ENCODE results near the gene APOBEC3G.
"Not testable (repeated sequence)": the region's sequence is repeated elsewhere in the genome, so short reads cannot be mapped to it uniquely, and the experiment has no call there.

The APOBEC3G gene

DNA sequence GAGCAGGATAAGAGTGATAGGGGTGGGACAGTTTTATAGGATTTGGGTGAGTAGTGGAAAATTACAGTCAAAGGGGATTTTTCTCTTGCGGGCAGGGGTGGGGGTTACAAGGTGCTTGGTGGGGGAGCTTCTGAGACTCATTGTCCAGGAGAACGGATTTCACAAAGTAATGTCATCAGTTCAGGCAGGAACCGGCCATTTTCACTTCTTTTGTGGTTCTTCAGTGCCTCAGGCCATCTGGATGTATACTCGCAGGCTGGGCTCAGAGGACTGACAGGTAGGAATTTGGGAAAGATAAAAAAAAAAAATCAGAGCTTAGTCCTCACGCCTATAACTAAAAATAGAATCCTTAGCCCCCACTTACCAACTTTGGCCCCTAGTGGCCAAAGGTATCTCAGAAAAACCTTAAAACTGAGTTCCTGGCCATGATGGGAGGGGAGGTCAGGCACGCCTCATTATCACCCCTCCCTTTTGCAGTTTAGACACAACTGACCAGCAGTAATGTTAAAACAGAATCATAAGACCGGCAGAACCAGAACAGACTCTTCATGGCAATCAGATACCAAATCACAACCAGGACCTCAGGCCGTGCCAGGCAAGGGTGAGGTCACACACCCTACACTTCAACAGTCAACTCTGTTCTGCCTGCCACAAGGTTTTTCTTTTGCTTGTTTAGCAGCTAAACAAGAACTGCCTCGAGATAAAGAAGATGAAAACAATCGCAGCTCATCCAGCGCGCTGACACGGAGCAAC is 8.9 kb upstream of the APOBEC3G start:
- no peak for DNase-seq

DNA sequence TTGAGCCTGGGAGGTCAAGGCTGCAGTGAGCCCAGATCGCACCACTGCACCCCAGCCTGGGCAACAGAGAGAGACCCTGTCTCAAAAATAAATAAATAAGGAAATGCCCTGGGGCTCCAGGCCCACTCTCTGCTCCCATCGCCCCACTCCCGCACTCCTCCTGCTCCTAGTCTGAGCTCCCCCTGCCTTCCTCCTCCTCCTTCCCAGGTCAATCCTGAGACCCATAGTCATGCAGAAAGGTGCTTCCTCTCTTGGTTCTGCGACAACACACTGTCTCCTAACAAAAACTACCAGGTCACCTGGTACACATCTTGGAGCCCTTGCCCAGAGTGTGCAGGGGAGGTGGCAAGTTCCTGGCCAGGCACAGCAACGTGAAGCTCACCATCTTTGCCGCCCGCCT is 6.9 kb upstream of the APOBEC3G start:
- DNase-seq, result no peak

DNA sequence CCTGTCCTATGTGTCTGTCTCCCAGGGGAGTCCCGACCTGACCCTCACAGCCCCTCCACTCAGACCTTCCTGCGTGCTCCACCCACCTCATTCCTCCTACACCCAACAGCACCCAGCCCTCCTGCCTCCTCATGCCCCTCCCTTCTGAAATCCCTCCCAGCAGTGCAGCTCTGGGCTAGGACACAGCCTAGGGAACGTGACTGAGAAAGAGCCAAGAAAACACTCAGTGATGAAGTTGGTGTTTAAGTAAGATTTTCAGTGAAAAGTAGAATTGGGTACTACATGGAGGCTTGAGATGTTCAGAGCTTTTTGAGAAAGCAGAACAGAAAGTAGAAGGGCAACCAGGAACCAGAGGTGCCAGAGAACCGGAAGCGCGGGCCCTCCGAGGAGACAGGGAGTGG is 4.5 kb upstream of the APOBEC3G start:
- DNase-seq, result not testable (repeated sequence)

DNA sequence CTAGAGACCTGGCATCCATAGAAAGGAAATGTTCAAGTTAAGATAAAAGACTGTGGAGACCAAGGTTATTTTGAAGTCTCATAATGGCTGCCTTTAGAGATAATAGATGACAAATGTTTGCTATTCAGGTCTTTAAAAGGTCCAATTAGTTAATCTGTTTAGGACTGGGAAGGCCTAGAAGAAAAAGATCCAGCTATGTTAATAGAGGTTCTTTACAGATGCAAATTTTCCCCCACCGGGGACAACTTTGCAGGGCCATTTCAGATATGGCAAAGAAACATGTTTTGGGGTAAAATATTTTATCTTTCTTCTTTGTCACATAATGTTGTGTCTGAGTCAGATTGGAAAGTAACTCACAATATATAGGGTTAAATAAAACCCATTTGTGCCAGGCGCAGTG is 3.1 kb upstream of the APOBEC3G start:
- DNase-seq, result no peak

DNA sequence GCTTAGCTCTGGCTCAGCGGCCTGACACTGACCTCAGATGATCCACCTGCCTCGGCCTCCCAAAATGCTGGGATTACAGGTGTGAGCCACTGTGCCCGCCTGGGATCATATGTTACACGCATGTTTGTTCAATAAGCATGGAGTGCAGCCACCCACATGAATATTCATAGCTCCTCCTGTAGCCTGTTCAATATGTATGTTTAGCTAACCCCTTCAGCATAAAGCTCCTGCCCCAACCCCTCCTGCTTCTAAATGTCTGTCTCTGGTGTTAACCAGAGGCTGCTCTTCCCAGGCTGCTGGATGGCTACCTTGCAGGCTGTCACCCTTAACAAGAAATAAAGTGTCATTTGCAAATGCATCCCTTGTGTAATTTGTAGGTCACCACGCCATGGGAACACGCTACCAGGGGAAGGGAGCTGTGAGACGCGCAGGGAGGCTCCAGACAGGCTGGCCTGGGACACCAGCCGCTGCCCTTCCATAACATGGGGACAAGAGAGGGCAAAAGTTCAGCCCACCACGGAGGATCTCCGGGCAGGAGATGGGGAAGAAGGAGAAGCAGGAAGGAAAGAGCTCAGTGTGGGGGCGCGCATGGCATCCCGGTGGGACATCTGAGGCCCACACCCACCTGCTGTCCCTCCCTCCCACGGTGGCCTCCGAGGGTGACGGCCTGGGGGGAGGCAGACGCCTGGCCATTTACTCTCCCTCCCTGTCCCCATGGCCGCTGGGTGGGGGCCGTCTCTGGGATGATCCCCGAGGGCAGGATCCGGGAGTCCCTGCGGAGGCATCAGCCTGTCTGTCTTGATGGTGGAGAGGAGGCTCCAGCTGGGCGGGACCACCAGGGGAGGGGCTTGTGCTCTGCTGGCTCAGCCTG is 685 bp upstream of the APOBEC3G start:
- DNase-seq, result not testable (repeated sequence)

DNA sequence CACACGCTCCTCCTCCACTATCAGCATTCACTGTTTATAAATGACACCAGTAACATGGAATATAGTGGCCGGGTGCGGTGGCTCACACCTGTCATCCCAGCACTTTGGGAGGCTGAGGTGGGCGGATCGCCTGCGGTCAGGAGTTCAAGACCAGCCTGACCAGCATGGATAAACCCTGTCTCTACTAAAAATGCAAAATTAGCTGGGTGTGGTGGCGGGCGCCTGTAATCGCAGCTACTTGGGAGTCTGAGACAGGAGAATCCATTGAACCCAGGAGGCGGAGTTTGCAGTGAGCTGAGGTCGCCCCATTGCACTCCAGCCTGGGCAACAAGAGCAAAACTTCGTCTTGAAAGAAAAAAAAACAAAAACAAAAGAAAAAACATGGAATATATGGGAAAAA is 837 bp downstream of the APOBEC3G start:
- DNase-seq, result not testable (repeated sequence)

DNA sequence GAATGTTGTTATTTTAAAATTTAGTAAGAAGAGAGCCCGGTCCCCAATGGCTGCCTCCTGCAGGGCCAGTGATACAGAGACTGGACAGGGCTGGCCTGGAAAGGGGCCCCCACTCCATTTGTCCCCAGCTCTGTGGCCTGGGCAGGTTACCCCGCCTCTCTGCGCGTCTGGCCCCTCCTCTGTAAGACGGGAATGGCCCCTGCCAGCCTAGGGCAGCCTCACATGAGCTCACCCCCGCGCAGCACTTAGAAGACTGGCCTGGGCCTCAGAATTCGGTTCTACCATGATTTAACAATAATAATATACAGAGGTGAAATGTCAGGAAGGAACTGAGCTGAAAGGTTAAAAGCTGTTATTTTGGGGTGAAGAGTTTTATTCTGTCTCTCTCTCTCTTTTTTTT is 1.3 kb downstream of the APOBEC3G start:
- no peak for DNase-seq

DNA sequence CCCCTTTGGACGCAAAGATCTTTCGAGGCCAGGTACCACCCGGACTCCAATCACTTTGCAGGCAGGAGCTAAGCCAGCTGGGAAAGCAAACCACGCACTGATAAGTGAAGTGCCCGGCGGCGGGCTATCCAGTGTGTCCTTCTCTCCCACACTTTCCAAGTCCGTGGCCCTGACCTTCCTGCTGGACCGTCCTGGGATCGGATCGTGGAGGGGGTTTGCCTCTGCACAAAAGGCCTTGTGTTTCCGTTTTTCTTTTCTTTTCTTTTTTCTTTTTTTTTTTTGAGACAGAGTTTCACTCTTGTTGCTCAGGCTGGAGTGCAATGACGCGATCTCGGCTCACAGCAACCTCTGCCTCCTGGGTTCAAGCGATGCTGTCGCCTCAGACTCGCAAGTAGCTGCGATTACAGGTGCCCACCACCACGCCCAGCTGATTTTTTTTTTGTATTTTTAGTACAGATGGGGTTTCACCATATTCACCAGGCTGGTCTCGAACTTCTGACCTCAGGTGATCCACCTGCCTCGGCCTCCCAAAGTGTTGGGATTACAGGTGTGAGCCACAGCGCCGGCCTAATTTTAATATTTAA is 2.1 kb downstream of the APOBEC3G start:
- DNase-seq, result not testable (repeated sequence)

DNA sequence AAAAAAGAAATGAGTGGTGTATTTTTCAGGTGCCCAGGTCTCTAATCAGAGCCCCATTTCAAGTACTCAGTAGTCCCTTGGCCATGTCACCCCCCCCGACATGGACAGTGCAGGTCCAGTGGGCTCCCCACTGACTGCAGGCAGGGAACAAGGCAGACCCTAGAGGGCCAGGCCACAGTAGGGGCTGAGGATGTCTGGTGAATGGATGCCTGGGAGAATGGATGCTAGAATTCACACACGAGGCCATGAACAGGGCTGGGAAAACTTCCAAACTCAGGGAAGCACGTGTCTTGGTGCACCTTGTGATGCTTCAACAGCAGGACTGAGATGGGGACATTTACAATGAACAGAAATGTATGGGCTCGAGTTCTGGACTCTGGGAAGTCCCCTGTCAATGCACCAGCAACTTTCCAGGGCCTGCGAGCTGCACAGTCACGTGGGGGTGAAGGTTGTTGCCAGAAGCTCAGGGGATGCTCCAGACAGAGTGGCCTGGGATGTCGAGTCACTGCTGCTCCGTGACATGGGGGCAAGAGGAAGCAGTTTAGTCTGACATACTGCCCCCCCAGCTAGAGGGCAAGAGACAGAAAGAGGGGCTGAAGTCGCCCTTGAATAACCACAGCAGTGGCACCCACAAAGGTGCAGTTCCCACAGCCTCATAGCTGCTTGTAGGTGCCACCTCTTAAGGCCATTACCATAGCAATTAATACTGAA is 3.1 kb downstream of the APOBEC3G start:
- no peak for DNase-seq

DNA sequence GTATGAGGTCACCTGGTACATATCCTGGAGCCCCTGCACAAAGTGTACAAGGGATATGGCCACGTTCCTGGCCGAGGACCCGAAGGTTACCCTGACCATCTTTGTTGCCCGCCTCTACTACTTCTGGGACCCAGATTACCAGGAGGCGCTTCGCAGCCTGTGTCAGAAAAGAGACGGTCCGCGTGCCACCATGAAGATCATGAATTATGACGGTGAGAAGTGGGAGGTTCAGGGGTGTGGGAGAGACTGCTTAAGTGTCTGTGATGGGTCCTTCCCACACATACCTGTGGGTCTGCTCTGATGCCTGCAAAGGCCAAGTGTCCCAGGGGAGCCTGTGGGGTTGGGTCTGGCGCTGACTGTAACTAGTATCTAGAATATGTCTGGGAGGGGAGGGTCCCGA is 3.9 kb downstream of the APOBEC3G start:
- DNase-seq, result no peak

DNA sequence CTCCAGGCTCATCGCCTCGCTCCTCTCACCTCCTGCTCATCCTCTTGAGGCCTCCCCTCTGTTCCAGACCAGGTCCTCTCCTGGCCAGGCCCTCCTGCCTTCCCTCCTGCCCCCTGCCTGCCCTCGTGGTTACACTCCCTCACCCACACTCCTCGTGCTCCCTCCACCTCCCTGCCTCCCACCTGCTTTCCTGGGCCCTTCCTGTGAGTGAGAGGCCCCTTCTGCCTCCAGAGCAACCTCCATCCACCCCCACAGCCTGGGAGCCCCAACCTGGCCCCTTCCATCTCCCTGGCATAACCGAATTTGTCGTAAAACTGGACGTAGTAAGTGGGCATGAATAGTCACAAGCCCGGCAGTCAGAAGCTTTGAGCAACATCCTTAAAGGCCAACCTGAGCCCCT is 4.5 kb downstream of the APOBEC3G start:
- no peak for DNase-seq

DNA sequence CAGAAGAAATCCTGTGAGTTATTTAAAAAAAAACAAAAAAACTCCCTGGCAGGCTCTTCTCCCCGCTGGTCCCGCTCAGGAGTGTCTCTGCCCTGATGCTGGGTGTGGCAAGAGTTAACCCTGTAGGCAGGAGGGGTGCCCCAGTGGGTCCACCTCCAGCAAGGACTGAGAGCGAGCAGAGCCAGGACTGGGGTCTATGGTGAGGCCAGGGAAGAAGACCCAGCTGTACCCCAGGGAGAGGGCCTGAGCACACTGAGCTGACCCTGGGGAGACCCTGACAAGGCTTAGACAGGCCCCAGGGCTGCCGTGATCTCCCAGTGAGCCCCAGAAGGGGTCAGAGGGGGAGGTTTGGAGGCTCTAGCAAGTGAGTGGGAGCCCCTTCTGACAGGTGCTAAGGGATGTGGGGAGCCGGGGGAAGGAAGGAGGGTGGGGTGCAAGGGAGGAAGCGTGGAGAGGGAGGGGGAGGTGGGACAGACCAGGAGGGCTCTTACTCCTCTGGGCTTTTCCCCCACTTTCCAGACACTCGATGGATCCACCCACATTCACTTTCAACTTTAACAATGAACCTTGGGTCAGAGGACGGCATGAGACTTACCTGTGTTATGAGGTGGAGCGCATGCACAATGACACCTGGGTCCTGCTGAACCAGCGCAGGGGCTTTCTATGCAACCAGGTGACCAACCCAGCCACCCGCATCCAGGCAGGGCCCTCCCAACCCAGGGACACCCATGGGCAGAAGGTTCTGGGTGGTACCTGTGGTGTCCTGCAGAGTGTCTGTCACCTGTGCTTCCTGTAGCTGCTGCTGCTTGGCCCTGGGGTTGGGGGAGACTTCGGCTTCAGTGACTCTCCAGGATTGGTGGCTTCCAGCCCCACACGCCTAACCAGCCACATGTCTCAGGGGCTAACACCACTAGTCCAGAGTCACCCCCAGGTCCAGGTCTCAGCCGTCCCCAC is 6.4 kb downstream of the APOBEC3G start:
- no peak for DNase-seq

DNA sequence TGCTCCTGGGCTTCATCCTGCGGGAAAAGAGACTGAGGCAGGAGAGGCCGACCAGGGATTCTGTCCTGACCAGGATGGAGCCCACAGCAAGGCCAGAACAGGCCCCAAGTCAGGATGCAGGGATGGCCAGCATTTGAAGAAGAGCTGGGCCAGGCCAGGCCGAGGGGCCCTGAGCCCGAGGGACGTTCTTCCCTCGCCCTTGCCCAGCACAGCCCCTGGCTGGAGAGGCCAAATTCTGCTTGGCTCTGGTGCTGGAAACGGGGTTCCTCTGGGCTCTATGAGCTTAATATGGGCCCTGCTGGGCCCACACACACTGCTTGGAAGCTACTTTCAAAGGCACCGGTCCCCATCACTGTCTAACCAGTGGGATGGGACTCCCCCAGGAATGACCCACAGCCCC is 7.6 kb downstream of the APOBEC3G start:
- no peak for DNase-seq

DNA sequence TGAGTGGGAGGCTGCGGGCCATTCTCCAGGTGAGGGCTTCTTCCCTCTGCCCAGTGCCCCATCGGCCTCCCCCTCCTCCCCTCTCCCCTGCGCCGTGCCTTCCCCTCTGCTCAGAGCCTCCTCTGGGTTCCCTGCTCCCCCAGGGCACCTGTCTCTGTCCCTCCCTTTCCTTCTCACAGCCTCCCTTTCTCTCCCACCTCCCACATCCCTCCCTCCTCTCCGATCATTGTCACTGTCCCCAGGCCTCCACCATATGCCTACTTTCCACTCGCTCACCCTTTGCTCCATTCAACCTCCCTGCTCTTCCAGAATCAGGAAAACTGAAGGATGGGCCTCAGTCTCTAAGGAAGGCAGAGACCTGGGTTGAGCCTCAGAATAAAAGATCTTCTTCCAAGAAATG is 10.0 kb downstream of the APOBEC3G start:
- no peak for DNase-seq

DNA sequence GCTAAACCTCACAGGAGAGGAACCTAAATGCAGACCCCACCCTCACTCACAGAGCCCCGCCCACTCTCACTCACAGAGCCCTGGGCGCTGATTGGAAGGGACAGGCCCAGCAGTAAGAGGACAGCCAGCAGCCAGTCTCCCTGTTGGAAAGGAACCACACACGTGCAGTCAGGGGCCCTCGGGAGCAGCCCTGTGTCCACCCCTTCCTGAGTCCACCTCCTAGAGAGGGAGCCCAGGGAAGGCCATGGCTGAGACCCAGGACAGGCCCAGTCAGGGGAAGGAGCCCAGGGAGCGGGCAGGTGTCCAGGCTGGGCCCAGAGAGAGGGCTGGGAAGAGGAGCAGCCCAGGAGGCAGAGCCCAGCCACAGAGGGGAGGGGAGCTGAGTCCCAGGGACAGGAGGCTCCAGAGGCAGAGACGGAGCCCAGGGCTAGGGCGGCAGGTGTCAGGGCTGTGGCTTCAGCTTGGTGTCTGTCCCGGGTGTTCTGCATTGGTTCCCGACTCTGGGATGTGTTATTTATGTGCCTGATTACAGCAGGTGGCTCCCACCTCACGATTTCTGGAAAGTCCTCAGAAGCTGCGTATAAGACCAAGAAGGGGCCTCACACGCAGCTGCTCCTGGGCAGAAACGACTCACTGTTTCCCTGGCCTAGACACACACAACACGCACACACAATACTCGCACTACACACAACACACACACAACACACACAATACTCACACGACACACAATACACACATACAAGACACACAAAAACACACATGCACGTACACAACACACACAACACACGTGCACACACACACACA is 11.0 kb downstream of the APOBEC3G start:
- DNase-seq, result no peak

DNA sequence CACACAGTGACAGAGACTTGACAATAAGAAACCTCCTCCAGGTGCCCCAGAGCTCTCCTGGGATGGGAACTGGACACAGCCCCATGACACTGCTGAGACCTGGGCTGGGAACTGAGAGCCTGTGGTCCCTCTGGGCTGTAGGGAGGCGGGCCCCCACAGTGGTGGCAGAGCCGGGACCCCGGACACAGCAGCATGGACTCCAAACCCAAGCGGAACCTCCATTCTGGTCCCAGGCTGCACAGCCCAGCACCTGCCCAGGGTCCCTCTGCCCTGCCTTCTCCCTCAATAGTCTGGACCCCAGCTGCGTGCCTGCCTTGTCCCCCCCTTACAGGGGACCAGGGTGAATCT is 11.6 kb downstream of the APOBEC3G start:
- no peak for DNase-seq

DNA sequence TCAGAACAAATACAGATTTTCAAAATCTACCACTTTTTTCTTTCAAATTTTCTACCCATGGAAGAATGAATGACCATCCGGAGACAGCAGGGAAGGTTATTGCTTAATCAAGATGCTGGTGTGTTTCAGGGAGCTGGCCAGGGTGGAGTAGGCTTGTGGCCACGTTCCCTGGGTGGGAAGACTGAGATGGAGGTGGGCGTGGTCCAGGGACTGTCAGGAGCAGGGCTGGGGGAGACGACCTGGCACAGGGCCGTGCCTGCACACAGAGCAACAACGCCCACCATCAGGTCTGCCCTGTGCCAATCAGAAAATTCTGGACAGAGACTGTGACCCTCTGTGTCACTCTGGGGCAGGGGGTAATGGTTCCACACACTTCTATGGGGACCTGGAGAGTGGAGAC is 12.9 kb downstream of the APOBEC3G start:
- no peak for DNase-seq

DNA sequence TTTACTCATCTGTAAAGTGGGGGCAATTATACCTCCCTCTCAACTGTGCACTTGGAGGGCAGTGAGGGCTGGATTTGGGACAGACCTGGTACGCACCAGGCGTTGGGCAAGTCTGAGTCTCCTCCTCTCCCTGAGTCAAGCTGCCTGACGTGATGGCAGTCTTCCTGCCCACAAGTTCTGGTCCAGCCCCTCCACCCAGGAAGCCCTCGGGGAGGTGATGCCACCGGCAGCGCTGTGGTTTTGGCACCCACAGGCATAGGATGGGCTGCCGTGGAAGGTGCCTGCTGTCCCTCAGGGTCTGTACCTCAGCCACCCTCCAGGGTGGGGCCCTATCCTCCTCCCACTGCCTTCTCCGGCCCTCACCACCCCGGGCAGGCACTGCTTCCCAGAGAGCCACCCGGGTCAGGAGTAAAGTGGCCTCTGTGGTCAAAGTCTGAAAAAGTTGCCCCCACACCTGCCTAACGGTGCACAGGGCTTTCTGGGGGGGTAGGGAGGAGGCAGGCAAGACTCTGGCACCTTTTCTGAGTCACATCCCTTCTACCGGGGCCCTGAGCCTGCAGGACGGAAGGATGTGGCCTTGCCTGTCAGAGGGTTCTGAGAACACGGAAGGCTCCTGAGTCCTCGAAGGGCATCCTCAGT is 13.5 kb downstream of the APOBEC3G start:
- DNase-seq, result no peak

DNA sequence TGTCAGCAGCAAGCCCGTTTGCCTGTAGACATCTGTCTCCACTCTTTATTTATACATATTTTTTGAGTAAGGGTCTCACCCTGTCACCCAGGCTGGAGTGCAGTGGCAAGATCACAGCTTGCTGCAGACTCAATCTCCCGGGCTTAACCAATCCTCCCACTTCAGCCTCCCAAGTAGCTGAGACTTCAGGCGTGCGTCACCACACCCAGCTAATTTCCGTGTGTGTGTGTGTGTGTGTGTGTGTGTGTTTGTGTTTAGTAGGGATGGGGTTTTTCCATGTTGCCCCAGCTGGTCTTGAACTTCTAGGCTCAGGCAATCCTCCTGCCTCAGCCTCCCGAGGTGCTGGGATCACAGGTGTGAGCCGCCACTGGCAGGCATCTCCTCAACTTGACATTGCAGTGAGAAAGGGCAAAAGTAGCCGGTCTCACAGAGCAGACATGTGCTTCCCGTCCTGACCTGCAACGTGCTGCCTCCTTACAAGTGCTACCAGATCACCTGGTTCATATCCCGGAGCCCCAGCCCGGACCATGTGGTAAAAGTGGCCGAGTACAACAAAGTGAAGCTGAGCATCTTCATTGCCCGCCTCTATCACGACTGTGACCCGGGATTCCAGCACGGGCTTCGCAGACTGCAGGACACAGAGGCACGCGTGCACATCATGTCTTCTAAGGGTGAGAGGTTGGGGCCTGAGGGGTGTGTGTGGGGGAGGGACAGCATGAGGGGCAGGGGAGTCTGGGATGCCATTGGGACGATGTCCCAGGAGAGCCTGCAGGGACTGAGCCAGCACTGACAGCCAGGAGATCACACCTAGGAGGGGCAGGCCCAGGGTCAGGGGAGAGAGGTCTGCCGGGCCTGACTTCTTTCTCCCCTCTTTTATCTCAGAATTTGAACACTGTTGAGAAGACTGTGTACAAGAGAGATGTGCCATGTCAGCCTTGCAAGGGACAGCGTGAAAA is 14.3 kb downstream of the APOBEC3G start:
- no peak for DNase-seq
